Hypothalamus (tissue), 51 donors: ENCODE measurements around the gene RELT.
"Not testable (repeated sequence)": the region's sequence is repeated elsewhere in the genome, so short reads cannot be mapped to it uniquely, and the experiment has no call there.

Experiments
- DNase-seq, 51 donors: peaks; one replicate each; lab custom pipeline; 2025; lab: John Stamatoyannopoulos, UW

Gene RELT

GRCh38 chr11:73425108-73425507, 48.9 kb downstream of the RELT start:
- DNase-seq, result no peak

- DNase-seq, result peak in 1 of 51 donors; percentile 32
Observed at GRCh38 chr11:73426219-73426850, 50.1 kb downstream of the RELT start.

- DNase-seq, result no peak
Observed at GRCh38 chr11:73428227-73428626, 52.0 kb downstream of the RELT start.

GRCh38 chr11:73428699-73429098, 52.5 kb downstream of the RELT start:
- DNase-seq, result no peak

GRCh38 chr11:73429121-73429750, 53.0 kb downstream of the RELT start:
- no peak for DNase-seq

GRCh38 chr11:73430326-73430725, 54.1 kb downstream of the RELT start:
- no peak for DNase-seq

- DNase-seq, result no peak
Observed at GRCh38 chr11:73431396-73431795, 55.2 kb downstream of the RELT start.

GRCh38 chr11:73436859-73437258, 60.7 kb downstream of the RELT start:
- not testable (repeated sequence) for DNase-seq

- DNase-seq, result peak in 8 of 51 donors; percentile 5 to 26 (median 16)
Observed at GRCh38 chr11:73439002-73439843, 63.0 kb downstream of the RELT start.

- DNase-seq, result no peak
Observed at GRCh38 chr11:73445980-73446379, 69.8 kb downstream of the RELT start.

- no peak for DNase-seq
Observed at GRCh38 chr11:73446766-73447165, 70.6 kb downstream of the RELT start.
